Hepatocyte (in vitro differentiated cells): ENCODE measurements around the gene HERC5. TPM values are rescaled to one million over a fixed set of nuclear protein-coding genes. Genes with fewer than 3 reads are reported as not detected.
A peak's percentile ranks its signal among the peaks of the same experiment; 100 is the strongest.

Source experiments
- DNase-seq: peaks from one replicate; pipeline ENCODE4 v3.0.0-alpha.2; 2016; ENCODE audit warnings: low spot score
- H2AFZ ChIP-seq: fragments of 200-600 bp; sonication (generic); 2 replicates; pipeline ENCODE4 v1.6.0; 2016; ENCODE audit warnings: antibody characterized with exemption, mild to moderate bottlenecking
- H3K27ac ChIP-seq: fragments of 200-600 bp; sonication (generic); 2 replicates; pipeline ENCODE4 v1.5.1; 2016; ENCODE audit warnings: mild to moderate bottlenecking
- H3K27me3 ChIP-seq: fragments of 200-600 bp; sonication (generic); 2 replicates; pipeline ENCODE4 v1.6.1; 2016
- H3K36me3 ChIP-seq: fragments of 200-600 bp; sonication (generic); replicated peaks from 2 replicates; pipeline ENCODE4 v1.5.1; 2016; ENCODE audit warnings: low read depth; ENCODE audit not compliant: insufficient read depth
- H3K4me1 ChIP-seq: fragments of 200-600 bp; sonication (generic); 2 replicates; pipeline ENCODE4 v1.5.1; 2016; ENCODE audit warnings: mild to moderate bottlenecking, moderate library complexity; ENCODE audit not compliant: insufficient read depth
- H3K4me2 ChIP-seq: fragments of 200-600 bp; sonication (generic); 2 replicates; pipeline ENCODE4 v1.6.0; 2016
- H3K4me3 ChIP-seq: fragments of 200-600 bp; sonication (generic); 2 replicates; pipeline ENCODE4 v1.5.1; 2016; ENCODE audit warnings: mild to moderate bottlenecking
- H3K79me2 ChIP-seq: fragments of 200-600 bp; sonication (generic); 2 replicates; pipeline ENCODE4 v1.6.0; 2017; ENCODE audit warnings: mild to moderate bottlenecking
- H3K9me2 ChIP-seq: fragments of 200-600 bp; sonication (generic); replicated peaks from 2 replicates; pipeline ENCODE4 v1.6.0; 2017; ENCODE audit warnings: mild to moderate bottlenecking; ENCODE audit not compliant: insufficient read depth
- H3K9me3 ChIP-seq: fragments of 200-600 bp; sonication (generic); 2 replicates; pipeline ENCODE4 v1.5.1; 2016; ENCODE audit warnings: low read depth, mild to moderate bottlenecking
- H4K20me1 ChIP-seq: fragments of 200-600 bp; sonication (generic); 2 replicates; pipeline ENCODE4 v1.6.0; 2016; ENCODE audit warnings: mild to moderate bottlenecking; ENCODE audit not compliant: insufficient read depth, poor library complexity, severe bottlenecking
- EZH2 ChIP-seq: fragments of 200-600 bp; sonication (generic); IDR thresholded peaks from 2 replicates; pipeline ENCODE4 v1.6.1; 2016; ENCODE audit warnings: antibody characterized with exemption, mild to moderate bottlenecking, borderline replicate concordance
- EZH2phosphoT487 ChIP-seq: fragments of 200-600 bp; sonication (generic); IDR thresholded peaks from one replicate; pipeline ENCODE4 v1.6.1; 2018; ENCODE audit warnings: antibody characterized with exemption, mild to moderate bottlenecking, low read depth, moderate library complexity; ENCODE audit not compliant: unreplicated experiment, severe bottlenecking
- WGBS: methylation state at CpG from one replicate; pipeline ENCODE4 v1.1.6; 2016; ENCODE audit warnings: low lambda C conversion rate; ENCODE audit errors: missing lambda C conversion rate; 5-methylcytosine and 5-hydroxymethylcytosine counted together
- polyA plus RNA-seq: library from polyadenylated mRNA; unstranded; fragments of >200 nt; fragmentation: Nextera tagmentation; extraction: Ambion mirVana; gene quantifications from 2 replicates; pipeline ENCODE4 v1.2.1, GENCODE V29; 2016
- total RNA-seq: library from RNA; depleted of rRNA; stranded (reverse); fragments of >200 nt; gene quantifications from 2 replicates; pipeline ENCODE4 v1.2.3, GENCODE V29; 2014
- TF ChIP-seq, protein P1 (sequence below): fragments of 200-600 bp; sonication (generic); IDR thresholded peaks from 2 replicates; pipeline ENCODE4 v1.5.1; 2016; ENCODE audit warnings: antibody characterized with exemption, mild to moderate bottlenecking; ENCODE audit not compliant: poor library complexity

Gene HERC5
- total and polyA plus RNA-seq, 2 experiments from 2014 or later = 1.7 to 2.8 TPM

DNA sequence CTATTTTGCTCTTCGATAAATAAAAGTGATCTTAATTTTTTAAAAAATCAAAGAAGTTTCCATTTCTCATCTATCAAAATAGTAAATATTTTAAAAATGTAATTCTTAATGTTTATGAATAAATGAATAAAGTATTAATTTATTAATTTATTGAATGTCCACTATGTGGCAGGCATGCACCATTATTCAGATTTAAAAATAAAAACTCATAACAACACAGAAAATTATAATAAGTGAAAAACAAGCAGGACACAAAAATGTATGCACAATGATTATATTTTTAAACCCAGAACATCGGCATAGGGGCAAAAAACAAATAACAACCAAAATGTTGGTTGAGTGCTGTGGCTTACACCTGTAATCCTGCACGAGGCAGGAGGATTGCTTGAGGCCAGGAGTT is 71.9 kb downstream of the HERC5 start:
- 89% methylated on average over 3 of the region's 3 CpGs for WGBS

DNA sequence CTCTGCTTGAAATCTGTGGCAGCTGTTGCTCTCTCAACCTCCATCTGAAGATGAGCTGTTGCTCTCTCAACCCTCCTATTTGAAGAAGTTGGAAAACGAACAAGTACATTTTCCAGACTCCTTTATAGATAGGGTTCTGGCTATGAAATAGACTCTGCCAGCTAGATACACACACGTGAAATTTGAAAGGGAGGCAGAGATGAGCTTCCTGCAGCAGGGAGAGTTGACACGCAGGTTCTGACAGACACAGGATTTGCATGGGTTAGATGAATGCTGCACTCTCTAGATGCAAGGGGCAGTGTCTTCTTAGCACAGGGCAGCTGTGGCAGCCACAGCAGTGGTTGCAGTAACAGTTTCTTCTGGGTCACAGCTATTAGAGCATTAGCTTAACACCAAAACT is 74.6 kb downstream of the HERC5 start:
- no peaks in the 10 kb centered on the region for H3K9me3 ChIP-seq
- no peaks in the 10 kb centered on the region for H3K4me1 ChIP-seq
- H3K79me2 ChIP-seq = no peaks in the 10 kb centered on the region
- H3K27ac ChIP-seq = no peak overlapping the region
- no peak for DNase-seq
- no peak overlapping the region for H3K4me3 ChIP-seq
- WGBS = 62% methylated on average over 3 of the region's 3 CpGs
- H2AFZ ChIP-seq = no peak overlapping the region
- no peaks in the 10 kb centered on the region for H3K36me3 ChIP-seq
- no peaks in the 10 kb centered on the region for H3K9me2 ChIP-seq
- no peak for TF ChIP-seq EZH2
- TF ChIP-seq, protein P1, sequence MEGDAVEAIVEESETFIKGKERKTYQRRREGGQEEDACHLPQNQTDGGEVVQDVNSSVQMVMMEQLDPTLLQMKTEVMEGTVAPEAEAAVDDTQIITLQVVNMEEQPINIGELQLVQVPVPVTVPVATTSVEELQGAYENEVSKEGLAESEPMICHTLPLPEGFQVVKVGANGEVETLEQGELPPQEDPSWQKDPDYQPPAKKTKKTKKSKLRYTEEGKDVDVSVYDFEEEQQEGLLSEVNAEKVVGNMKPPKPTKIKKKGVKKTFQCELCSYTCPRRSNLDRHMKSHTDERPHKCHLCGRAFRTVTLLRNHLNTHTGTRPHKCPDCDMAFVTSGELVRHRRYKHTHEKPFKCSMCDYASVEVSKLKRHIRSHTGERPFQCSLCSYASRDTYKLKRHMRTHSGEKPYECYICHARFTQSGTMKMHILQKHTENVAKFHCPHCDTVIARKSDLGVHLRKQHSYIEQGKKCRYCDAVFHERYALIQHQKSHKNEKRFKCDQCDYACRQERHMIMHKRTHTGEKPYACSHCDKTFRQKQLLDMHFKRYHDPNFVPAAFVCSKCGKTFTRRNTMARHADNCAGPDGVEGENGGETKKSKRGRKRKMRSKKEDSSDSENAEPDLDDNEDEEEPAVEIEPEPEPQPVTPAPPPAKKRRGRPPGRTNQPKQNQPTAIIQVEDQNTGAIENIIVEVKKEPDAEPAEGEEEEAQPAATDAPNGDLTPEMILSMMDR = no peak
- no peak for TF ChIP-seq EZH2phosphoT487
- no peaks in the 10 kb centered on the region for H4K20me1 ChIP-seq
- H3K4me2 ChIP-seq = no peak overlapping the region
- H3K27me3 ChIP-seq = no peaks in the 10 kb centered on the region

More for the DNA sequence above, 71.9 kb downstream of the HERC5 start:
- Histone ChIP-seq H3K4me3 (no peak overlapping the region), H3K27me3 (no peaks in the 10 kb centered on the region), H3K9me3 (no peaks in the 10 kb centered on the region), H3K27ac (no peak overlapping the region), H3K79me2 (peaks cover 10% of the 10 kb centered on the region), H3K9me2 (no peaks in the 10 kb centered on the region), H3K4me2 (no peak overlapping the region), H3K36me3 (no peaks in the 10 kb centered on the region), H4K20me1 (no peaks in the 10 kb centered on the region), H3K4me1 (peaks cover 8% of the 10 kb centered on the region), H2AFZ (no peak overlapping the region)
- DNase-seq = no peak
- TF ChIP-seq EZH2 = no peak
- TF ChIP-seq, protein P1 = peak; percentile 20

DNA sequence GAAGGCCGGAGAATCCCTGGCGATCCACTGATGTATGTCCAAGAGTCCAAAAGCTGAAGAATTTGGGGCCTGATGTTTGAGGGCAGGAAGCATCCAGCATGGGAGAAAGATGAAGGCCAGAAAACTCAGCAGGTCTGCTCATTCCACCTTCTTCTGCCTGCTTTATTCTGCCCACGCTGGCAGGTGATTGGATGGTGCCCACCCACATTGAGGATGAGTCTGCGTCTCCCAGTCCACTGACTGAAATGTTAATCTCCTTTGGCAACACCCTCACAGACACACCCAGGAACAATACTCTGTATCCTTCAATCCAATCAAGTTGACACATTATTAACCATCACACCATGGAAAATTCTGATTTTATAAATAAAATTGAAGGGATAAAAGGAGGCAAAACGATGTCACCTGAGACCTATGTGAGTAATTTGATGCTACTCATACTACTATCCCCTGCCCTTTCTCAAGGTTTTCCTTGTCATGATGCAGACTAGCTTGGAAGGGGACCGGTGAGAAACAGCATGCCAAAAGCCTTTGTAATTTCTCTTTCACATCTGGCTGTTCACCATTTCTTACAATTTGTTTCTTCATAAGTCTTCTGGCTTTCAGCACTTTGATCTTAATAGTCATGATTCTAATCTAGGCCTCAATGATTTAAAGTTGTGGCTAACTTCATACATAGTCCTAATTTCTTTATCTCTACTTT is 76.3 kb downstream of the HERC5 start:
- no peak overlapping the region for H3K4me3 ChIP-seq
- no peak overlapping the region for H2AFZ ChIP-seq
- no peaks in the 10 kb centered on the region for H3K9me3 ChIP-seq
- no peak for DNase-seq
- H3K79me2 ChIP-seq = no peaks in the 10 kb centered on the region
- WGBS = 75% methylated on average over 6 of the region's 6 CpGs
- no peak overlapping the region for H3K4me2 ChIP-seq
- no peaks in the 10 kb centered on the region for H3K9me2 ChIP-seq
- H3K27ac ChIP-seq = no peak overlapping the region
- TF ChIP-seq, protein P1 = no peak
- TF ChIP-seq EZH2phosphoT487 (no peak), EZH2 (no peak)
- no peaks in the 10 kb centered on the region for H3K27me3 ChIP-seq
- H4K20me1 ChIP-seq = no peaks in the 10 kb centered on the region
- H3K36me3 ChIP-seq = no peaks in the 10 kb centered on the region
- no peaks in the 10 kb centered on the region for H3K4me1 ChIP-seq
